NCI-H748 treated with DMSO at 0.1 percent for 48 hours (cell line): ENCODE data around the gene ADAT3.
"Not testable (repeated sequence)": the region's sequence is repeated elsewhere in the genome, so short reads cannot be mapped to it uniquely, and the experiment has no call there.

Source experiments
- DNase-seq: peaks from one replicate; lab custom pipeline; 2025; lab: John Stamatoyannopoulos, UW

ADAT3 gene

GRCh38 chr19:1882786-1883692 lies 22.2 kb upstream of the ADAT3 start:
- DNase-seq, result no peak

DNA sequence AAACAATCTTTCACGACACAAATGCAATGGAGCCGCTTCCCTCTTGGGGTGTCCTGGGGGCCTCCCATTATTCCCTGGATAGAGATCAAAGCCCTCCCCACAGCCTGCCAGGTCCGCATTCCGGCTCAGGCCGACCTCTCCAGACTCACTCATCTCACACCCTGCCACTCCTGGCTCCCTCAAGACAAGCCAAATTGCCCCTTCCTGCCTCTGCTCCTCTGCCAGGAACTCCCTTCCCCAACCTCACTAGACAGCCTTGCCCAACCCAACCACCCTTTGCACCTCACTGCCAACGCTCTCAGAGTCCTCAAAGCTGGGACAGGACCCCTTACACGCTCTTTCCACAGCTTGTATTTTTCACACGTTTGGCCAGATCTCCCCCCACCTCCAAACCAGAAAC lies 21.4 kb upstream of the ADAT3 start:
- DNase-seq, result no peak

DNA sequence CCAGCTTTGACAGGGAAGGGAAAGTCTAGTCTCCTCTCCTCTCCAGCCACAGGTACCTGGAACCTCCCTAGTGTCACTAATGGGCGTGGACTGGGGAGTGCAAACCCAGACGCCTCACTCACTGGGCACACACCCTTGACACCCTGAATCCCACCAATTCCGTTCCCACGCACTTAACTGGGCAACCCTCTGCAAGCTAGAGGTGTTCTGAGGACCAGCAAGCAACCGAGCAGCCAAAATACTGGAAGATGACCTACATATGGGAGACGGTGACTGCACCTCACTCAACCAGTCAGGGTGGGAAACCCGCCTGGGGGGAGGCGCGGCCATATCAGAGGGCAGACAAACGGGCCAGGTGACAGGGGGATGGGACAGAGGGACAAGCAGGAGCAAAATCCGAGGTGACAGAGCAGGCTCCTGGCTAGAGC lies 20.9 kb upstream of the ADAT3 start:
- DNase-seq, result no peak

DNA sequence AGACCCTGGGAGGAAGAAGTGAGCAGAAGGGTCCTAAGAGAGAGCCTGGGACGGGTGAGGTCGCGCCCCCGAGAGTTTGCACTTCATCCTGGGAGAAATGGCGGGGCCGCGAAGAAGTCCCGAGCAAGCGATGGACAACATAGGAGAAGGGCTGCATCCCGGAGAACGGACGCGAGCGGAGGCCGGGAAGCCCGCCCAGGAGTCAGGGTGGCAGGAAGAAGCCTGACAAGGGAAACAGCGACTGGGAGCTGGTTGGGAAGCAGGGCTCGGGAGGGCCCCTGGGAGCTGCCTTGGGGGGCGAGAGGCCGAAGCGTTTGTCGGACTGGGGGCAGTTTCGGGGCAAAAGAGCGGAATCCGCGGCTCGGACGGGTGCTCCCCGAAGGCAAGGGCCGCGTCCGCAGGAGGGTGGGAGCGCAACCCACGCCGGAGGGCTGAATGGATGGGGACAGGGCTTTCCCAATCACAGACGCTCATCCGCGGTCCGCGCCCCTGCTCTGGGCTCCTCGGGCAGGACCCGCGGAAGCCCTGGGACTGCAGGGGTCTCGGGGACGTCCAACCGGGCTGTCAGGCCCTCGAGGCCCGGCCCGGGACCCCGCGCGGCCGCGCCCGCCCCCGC lies 20.4 kb upstream of the ADAT3 start:
- no peak for DNase-seq

DNA sequence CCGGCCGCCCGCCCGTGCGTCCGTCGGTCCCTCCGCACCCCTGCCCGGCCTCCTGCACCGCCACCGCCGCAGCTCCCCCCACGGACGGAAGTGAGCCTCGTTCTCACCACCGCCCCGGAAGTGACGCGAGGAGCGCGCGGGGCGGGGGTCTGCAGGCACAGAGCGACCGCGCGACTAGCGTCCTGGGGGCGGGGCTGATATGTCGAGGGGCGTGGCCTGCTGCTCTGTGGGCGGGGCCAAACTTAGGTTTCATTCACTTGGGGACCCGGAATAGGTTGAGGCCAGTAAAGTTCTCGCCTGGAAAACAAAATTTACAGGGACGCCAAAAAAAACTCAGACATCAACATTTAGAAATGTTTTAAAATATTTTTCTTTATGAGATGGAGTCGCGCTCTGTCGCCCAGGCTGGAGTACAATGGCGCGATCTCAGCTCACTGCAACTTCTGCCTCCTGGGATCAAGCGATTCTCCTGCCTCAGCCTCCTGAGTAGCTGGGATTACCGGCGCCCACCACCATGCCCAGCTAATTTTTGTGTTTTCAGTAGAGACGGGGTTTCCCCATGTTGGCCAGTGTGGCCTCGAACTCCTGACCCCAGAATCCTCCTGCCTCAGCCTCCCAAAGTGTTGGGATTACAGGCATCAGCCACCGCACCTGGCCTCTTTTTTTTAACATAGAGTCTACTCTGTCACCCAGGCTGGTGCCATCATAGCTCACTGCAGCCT lies 19.6 kb upstream of the ADAT3 start, which contains the start of gene ABHD17A:
Gene ABHD17A, minus strand, starts transcription at position 99 of the 722 bp plus-strand sequence. CDS start 3,930 bp downstream, outside the sequence.
- DNase-seq, result peak; percentile 38

DNA sequence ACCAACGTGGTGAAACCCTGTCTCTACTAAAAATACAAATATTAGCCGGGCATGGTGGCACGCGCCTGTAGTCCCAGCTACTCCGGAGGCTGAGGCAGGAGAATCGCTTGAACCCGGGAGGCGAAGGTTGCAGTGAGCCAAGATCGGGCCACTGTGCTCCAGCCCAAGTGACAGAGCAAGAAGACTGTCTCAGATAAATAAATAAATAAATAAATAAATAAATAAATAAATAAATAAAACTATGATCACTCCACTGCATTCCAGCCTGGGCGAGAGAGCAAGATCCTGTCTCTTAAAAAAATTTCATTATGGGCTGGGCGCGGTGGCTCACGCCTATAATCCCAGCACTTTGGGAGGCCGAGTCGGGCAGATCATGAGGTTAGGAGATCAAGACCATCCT lies 18.8 kb upstream of the ADAT3 start:
- not testable (repeated sequence) for DNase-seq

GRCh38 chr19:1888385-1888784 lies 16.8 kb upstream of the ADAT3 start:
- no peak for DNase-seq

- no peak for DNase-seq
Measured at GRCh38 chr19:1889907-1890306, 15.3 kb upstream of the ADAT3 start.

DNA sequence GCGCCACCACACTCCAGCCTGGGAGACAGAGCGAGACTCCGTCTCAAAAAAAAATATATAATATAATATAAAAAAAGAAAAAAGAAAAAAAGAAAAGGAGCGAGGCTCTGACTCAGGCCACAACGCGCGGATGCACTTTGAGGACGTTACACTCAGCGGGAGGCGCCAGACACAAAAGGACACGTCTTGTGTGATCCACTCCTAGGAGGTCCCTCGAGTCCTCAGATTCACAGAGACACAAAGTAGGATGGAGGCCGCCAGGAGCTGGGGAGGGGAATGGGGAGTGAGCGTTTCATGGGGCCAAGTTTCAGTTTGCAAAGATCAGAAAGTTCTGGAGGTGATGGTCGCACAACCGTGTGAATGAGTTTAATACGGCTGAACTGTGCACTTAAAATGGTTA lies 11.4 kb upstream of the ADAT3 start:
- no peak for DNase-seq

DNA sequence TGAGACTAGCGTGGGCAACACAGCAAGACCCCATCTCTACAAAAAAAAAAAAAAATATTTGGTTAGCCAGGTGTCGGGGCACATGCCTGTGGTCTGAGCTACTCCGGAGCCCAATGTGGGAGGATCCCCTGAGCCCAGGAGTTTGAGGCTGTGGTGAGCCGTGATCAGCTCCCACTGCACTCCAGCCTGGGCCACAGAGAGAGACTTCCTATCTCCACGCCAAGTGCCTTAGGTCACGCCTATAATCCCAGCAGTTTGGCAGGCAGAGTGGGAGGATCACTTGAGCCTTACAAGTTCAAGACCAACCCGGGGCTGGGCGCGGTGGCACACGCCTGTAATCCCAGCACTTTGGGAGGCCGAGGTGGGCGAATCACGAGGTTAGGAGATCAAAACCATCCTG lies 8.7 kb upstream of the ADAT3 start:
- no peak for DNase-seq

GRCh38 chr19:1901940-1902404 lies 3.2 kb upstream of the ADAT3 start:
- DNase-seq, result no peak

DNA sequence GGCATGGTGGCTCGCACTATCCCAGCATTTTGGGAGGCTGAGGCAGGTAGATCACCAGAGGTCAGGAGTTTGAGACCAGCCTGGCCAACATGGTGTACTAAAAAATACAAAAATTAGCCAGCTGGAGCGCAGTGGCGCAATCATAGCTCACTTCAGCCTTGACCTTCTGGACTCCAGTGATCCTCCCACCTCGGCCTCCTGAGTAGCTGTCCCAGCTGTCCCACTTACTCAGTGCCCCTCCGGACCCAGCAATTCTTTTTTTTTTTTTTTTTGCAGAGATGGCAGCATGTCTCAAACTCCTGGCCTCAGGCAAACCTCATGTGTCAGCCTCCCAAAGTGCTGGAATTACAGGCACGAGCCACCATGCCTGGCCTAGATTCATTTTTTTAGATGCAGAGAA lies 2.3 kb upstream of the ADAT3 start:
- DNase-seq, result no peak

DNA sequence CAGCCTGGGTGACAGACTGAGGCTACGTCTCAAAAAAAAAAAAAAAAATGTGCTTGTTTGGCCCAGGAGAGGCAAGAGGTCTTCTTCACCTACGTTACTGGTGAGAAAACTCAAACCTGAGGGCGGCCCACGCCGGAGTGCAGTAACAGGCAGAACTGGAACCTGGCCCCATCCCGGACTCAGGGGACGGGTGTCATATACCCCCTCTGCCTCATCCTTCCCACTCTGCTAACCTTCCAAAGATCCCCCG lies 414 bp upstream of the ADAT3 start:
- DNase-seq, result no peak

GRCh38 chr19:1905863-1906375 lies 720 bp downstream of the ADAT3 start:
- DNase-seq, result no peak

DNA sequence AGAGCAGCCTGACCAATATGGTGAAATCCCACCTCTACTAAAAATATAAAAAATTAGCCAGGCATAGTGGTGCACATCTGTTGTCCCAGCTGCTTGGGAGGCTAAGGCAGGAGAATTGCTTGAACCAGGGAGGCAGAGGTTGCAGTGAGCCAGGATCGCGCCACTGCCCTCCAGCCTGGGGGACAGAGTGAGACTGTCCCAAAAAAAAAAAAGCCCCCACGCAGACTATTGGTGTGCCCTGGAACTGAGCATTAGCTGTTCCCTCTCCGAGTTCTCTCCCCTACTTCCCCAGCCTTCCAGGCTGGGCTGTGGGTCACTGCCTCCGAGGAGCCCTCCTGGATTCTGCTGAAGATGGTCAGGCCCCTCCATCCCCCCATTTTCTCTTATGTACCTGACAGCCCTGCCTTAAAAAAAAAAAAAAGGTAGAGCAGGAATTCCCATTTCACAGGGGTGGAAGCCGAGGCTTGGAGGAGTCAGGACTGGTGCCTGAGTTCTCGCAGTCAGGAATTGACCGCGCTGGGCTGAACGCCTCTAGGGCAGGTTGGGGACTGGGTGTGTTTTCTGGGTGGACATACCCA lies 1.9 kb downstream of the ADAT3 start:
- no peak for DNase-seq

- DNase-seq, result no peak
Measured at GRCh38 chr19:1907563-1908363, 2.6 kb downstream of the ADAT3 start.

- no peak for DNase-seq
Measured at GRCh38 chr19:1908364-1908678, 3.1 kb downstream of the ADAT3 start.

GRCh38 chr19:1909761-1910080 lies 4.5 kb downstream of the ADAT3 start:
- no peak for DNase-seq

GRCh38 chr19:1910177-1910576 lies 5.0 kb downstream of the ADAT3 start:
- no peak for DNase-seq

- no peak for DNase-seq
Measured at GRCh38 chr19:1911098-1911497, 5.9 kb downstream of the ADAT3 start.

GRCh38 chr19:1911995-1912394 lies 6.8 kb downstream of the ADAT3 start:
- DNase-seq, result no peak
